A549 treated with CpdA at 1 μM for 4 hours (cell line): ENCODE measurements around the gene CDC16. TPM values are rescaled to one million over a fixed set of nuclear protein-coding genes. Genes with fewer than 3 reads are reported as not detected.

Experiments used
- total RNA-seq: library from RNA; stranded (reverse); fragments of 200-300 nt; extraction: Qiagen RNA extraction; gene quantifications from 5 replicates; pipeline ENCODE4 v1.2.3, GENCODE V29; 2022; ENCODE audit warnings: low read depth

The CDC16 gene
- 36.5 to 44.2 TPM (median 38.8 TPM) in 5 replicates for total RNA-seq

DNA sequence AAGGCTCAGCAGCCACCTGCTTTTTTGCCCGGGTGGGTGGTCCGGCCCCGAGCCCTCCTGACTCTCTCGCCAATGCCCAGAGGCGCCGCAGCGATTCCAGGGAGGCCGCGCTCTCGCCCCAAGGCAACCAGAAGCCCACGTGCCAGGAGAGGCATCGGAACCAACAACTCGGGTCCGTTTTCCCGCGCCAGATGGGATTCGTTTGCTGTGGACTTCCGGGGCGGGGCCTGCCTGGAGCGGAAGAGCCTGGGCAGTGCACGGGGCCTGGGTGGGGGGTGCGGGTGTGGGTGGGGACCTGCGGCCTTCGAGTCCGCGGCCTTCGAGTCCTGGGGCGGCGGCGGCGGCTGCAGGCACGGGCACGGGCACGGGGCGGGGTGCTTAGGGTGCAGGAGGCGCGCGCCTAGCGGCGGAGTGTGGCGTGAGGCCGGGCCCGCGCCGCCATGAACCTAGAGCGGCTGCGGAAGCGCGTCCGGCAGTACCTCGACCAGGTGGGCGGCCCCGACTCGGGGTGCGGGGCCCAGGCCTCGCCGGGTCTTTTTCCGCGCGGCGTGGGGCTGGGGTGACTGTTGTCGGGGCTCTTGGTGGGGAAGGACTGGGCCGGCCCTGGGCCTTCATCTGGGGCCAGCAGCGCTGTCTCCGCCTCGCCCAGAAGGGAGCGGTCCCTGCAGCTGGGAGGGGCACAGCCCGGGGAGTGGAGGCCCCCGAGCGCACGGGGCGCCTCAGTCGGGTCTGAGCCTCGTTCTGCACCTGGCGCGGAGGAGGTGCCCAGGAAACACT, at the start of gene CDC16:
Gene CDC16 (plus strand): TSS at position 253 of the 777 bp plus-strand sequence. CDS start 188 bp downstream, at position 441.

GRCh38 chr13:114281351-114282040, 46.8 kb downstream of the CDC16 start, which contains the start of gene UPF3A:
Gene UPF3A, plus strand, starts transcription at chr13:114281601. Its CDS starts 39 bp downstream, at chr13:114281640.

DNA sequence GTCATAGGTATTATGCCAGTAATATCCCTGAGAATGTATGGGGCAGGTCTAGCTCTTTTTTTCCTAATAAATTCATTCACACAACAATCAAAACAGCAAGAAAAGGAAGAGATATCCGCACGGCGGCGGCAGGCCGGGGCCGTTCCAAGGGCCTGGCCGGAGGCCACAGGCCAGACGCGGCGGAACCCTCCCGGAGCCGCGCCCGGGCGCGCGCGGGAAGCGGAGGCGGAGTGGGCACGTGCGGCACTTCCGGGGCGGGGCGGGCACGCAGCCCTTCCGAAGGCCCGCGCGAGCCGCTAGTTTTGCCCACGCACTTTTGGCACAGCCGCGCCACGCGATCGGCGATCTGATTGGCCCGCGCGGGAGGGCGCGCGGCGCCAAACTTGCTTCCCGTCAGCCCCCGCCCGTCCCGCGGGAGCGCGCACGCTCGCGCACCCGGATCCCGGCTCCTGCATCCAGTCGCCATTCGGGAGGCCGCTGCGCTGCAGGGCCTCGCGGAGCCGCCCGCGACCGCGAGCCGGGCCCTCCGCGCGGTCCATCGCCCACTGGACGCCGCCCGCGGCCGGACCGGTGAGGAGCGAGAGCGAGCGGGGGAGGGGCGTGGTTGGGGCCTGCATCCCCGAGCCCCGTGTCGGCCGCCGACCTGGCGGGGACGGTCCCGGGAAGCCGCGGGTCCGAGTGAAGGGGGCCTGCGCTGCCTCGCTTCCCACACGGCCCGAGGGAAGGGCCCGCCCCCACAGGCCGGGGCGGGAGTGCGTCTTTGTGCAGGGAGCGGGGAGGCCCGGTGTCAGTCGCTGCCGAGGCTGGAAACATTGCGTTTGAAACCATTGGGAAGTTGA, 79.6 kb downstream of the CDC16 start, which contains the start of gene CHAMP1:
Gene CHAMP1 (plus strand): TSS at position 430 of the 839 bp plus-strand sequence. CDS start 9,340 bp downstream, outside the sequence.

Other genes starting within 250 kb of the CDC16 start
- 11.8 to 15.2 TPM (median 13.7 TPM) in 5 replicates for gene RASA3, start 102.3 kb upstream of the CDC16 start, total RNA-seq
- not detected in 5 replicates for gene CFAP97D2, start 55.6 kb upstream of the CDC16 start, total RNA-seq
- 28.2 to 40.9 TPM (median 31.3 TPM) in 5 replicates for gene UPF3A, start 46.7 kb downstream of the CDC16 start, total RNA-seq
- gene CHAMP1, start 79.6 kb downstream of the CDC16 start, total RNA-seq = 19.3 to 24.0 TPM (median 20.1 TPM) in 5 replicates